Calu3 (cell line): ENCODE measurements around the gene B9D2. TPM values are rescaled to one million over a fixed set of nuclear protein-coding genes. Genes with fewer than 3 reads are reported as not detected.

Experiments
- BruUV-seq: library from RNA; stranded (reverse); fragments of 400-500 nt; replicated peaks from 2 replicates; lab custom pipeline; 2021; lab: Mats Ljungman, UMichigan
- CTCF ChIA-PET: fragments of 300-600 bp; sonication (Branson Sonifier 250); formaldehyde crosslinking; loops from one replicate; lab custom pipeline; 2022; ENCODE audit warnings: antibody characterized with exemption; lab: Charles Lee
- DNase-seq: peaks from one replicate; pipeline ENCODE4 v3.0.0; 2022
- H3K27ac Mint-ChIP-seq: one replicate; pipeline ENCODE4 v1.8.0; 2022; ENCODE audit warnings: mixed read lengths; ENCODE audit not compliant: unreplicated experiment
- H3K27me3 Mint-ChIP-seq: one replicate; pipeline ENCODE4 v1.8.0; 2022; ENCODE audit warnings: mixed read lengths; ENCODE audit not compliant: unreplicated experiment
- H3K36me3 Mint-ChIP-seq: one replicate; pipeline ENCODE4 v1.8.0; 2022; ENCODE audit warnings: mild to moderate bottlenecking, moderate library complexity, mixed read lengths; ENCODE audit not compliant: insufficient read depth, unreplicated experiment
- H3K4me1 Mint-ChIP-seq: one replicate; pipeline ENCODE4 v1.8.0; 2022; ENCODE audit warnings: mild to moderate bottlenecking, low read depth, mixed read lengths; ENCODE audit not compliant: unreplicated experiment
- H3K4me3 Mint-ChIP-seq: one replicate; pipeline ENCODE4 v1.8.0; 2022; ENCODE audit warnings: mild to moderate bottlenecking, low read depth, moderate library complexity, mixed read lengths; ENCODE audit not compliant: unreplicated experiment
- H3K9me3 Mint-ChIP-seq: one replicate; pipeline ENCODE4 v1.8.0; 2022; ENCODE audit warnings: low read depth, mixed read lengths; ENCODE audit not compliant: unreplicated experiment
- intact Hi-C: fragments of 100-400 bp; cut with micrococcal nuclease; formaldehyde crosslinking; loops from one replicate; pipeline ENCODE4 v1.10.0; 2022; ENCODE audit not compliant: unreplicated experiment
- total RNA-seq: library from RNA; stranded (reverse); gene quantifications from 2 replicates; pipeline ENCODE4 v1.2.3, GENCODE V29; 2022
- TF ChIP-seq, protein P1 (sequence below): fragments of 200-600 bp; IDR thresholded peaks from one replicate; pipeline ENCODE4 v1.8.0; 2022; ENCODE audit warnings: antibody characterized with exemption; ENCODE audit not compliant: unreplicated experiment

Gene B9D2
- total RNA-seq, 1 experiment from 2014 or later = 6.4 TPM

DNA sequence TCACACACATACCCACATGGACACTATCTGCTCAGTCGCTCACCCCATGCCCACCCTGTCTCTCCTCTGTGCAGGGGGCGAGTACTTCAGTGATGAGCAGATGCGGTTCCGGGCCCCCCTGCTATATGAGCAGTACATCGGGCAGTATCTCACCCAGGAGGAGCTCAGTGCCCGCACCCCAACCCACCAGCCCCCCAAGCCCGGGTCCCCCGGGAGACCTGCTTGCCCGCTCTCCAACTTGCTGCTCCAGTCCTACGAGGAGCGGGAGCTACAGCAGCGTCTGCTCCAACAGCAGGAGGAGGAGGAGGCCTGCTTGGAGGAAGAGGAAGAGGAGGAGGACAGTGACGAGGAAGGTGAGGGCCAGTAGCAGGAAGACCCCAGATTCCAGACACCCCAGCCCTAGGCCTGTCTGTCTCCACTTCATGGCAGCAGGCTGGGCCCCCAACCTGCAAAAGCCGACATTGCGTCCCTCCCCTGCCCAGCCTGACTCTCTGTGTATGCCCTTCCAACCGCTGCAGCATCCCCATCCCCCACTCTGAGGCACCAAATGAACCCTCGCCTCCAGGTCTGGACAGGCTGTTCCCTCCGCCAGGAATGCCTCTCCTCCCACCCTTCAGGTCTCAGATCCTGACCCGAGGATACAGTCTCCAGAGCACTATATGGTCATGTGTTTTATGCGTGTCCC, 44.3 kb downstream of the B9D2 start:
- no peaks in the 10 kb centered on the region for H3K27me3 Mint-ChIP-seq
- CTCF ChIA-PET = interaction anchor here (0.8 kb wide), 1 partner anchor 34 kb away, joined by 3 read pairs; the partner anchor contains the start of gene TGFB1
- no TSS peak for BruUV-seq
- H3K4me3 Mint-ChIP-seq = no peak overlapping the region
- no peak overlapping the region for H3K27ac Mint-ChIP-seq
- intact Hi-C loops = no loop called here
- DNase-seq = no peak
- no peaks in the 10 kb centered on the region for H3K9me3 Mint-ChIP-seq
- H3K4me1 Mint-ChIP-seq = peaks cover 23% of the 10 kb centered on the region
- H3K36me3 Mint-ChIP-seq = peaks cover 65% of the 10 kb centered on the region
- TF ChIP-seq, protein P1, sequence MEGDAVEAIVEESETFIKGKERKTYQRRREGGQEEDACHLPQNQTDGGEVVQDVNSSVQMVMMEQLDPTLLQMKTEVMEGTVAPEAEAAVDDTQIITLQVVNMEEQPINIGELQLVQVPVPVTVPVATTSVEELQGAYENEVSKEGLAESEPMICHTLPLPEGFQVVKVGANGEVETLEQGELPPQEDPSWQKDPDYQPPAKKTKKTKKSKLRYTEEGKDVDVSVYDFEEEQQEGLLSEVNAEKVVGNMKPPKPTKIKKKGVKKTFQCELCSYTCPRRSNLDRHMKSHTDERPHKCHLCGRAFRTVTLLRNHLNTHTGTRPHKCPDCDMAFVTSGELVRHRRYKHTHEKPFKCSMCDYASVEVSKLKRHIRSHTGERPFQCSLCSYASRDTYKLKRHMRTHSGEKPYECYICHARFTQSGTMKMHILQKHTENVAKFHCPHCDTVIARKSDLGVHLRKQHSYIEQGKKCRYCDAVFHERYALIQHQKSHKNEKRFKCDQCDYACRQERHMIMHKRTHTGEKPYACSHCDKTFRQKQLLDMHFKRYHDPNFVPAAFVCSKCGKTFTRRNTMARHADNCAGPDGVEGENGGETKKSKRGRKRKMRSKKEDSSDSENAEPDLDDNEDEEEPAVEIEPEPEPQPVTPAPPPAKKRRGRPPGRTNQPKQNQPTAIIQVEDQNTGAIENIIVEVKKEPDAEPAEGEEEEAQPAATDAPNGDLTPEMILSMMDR = no peak

DNA sequence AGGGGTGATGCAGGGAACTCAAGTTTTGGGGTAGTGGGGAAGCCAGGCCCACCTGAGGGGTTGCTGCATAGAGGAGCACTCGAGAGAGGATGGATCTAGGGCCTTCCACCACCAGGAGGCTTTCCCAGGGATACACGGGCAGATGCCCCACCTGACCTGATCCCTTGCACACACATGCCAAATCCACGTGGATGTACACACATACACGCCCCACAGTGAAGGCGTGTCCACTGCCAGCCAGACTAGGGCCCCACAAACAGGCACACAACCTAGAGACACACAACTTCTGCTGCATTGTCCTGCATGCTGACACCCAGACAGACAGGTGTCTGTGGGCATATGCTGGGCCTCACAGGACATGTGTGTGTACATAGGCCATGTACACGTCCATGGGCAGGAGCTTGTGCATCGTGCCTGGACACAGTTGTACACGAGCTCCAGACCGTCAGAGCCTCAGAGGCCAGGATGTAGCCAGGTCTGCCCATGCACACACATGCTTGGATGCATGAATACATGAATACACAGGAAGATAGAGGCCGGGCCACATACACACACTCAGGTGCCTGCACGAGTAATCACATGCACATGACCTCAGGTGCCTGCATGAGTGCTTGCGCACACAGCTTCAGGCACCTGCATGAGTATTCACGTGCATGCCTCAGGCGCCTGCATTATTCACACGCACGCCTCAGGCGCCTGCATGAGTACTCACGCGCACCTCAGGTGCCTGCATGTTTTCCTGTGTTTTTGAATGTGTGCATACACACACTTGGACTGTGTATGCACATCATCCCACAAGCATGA, 45.1 kb downstream of the B9D2 start:
- H3K4me1 Mint-ChIP-seq = peaks cover 15% of the 10 kb centered on the region
- no peak overlapping the region for H3K4me3 Mint-ChIP-seq
- intact Hi-C loops = no loop called here
- H3K9me3 Mint-ChIP-seq = no peaks in the 10 kb centered on the region
- TF ChIP-seq, protein P1 = no peak
- no TSS peak for BruUV-seq
- no peak overlapping the region for H3K27ac Mint-ChIP-seq
- no peak for DNase-seq
- no peaks in the 10 kb centered on the region for H3K27me3 Mint-ChIP-seq
- CTCF ChIA-PET = interaction anchor here (0.6 to 0.8 kb wide), 2 partner anchors 12 to 35 kb away, joined by 3 read pairs; partner anchors contain the start of gene TGFB1
- peaks cover 65% of the 10 kb centered on the region for H3K36me3 Mint-ChIP-seq

DNA sequence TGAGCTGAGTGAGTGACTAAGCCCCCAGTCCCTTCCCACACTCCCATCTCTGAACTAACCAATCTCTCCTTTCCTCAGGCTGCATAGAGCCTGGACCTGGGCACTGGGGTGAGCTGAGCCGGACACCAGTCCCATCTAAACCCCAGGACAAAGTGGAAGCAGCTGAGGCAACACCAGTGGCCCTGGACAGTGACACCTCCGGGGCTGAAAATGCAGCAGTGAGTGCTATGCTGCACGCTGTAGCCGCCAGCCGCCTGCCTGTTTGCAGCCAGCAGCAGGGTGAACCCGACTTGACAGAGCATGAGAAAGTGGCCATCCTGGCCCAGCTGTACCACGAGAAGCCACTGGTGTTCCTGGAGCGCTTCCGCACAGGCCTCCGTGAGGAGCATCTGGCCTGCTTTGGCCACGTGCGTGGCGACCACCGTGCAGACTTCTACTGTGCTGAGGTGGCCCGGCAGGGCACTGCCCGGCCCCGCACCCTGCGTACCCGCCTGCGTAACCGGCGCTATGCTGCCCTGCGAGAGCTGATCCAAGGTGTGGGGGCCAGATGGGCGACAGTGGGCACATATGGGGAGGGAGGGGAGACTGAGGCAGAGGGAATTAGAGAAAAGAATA, 47.5 kb downstream of the B9D2 start:
- Mint-ChIP-seq H3K36me3 (peaks cover 66% of the 10 kb centered on the region), H3K27ac (no peak overlapping the region), H3K4me1 (peaks cover 9% of the 10 kb centered on the region), H3K27me3 (no peaks in the 10 kb centered on the region), H3K9me3 (no peaks in the 10 kb centered on the region), H3K4me3 (no peak overlapping the region)
- CTCF ChIA-PET = interaction anchor here (0.6 kb wide), 1 partner anchor 68 kb away, joined by 3 read pairs; no protein-coding TSS in a partner anchor
- TF ChIP-seq, protein P1 = no peak
- intact Hi-C loops = no loop called here
- BruUV-seq = no TSS peak
- no peak for DNase-seq

DNA sequence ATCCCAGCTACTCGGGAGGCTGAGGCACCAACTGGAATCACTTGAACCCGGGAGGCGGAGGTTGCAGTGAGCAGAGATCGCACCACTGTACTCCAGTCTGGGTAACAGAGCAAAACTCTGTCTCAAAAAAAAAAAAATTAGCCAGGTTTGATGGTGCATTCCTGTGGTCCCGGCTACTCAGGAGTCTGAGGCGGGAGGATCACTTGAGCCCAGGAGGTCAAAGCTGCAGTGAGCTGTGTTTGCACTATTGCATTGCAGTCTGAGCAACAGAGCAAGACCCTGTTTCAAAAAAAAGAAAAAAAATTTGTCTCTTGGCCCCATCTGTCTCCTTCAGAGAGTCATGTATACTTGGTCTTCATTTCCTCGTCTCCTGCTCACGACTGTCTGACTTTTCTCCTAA, 52.3 kb downstream of the B9D2 start:
- peaks cover 80% of the 10 kb centered on the region for H3K36me3 Mint-ChIP-seq
- CTCF ChIA-PET = no interaction called here
- no peaks in the 10 kb centered on the region for H3K9me3 Mint-ChIP-seq
- intact Hi-C loops = no loop called here
- TF ChIP-seq, protein P1 = no peak
- BruUV-seq = no TSS peak
- no peaks in the 10 kb centered on the region for H3K27me3 Mint-ChIP-seq
- no peak for DNase-seq
- H3K4me3 Mint-ChIP-seq = peak overlapping the region; percentile 91
- H3K27ac Mint-ChIP-seq = peak overlapping the region; percentile 34
- peaks cover 28% of the 10 kb centered on the region for H3K4me1 Mint-ChIP-seq
